Naive thymus-derived CD4-positive, alpha-beta T cell (primary cell): ENCODE data around the gene OR8D2. TPM values are rescaled to one million over a fixed set of nuclear protein-coding genes. Genes with fewer than 3 reads are reported as not detected.

Source experiments
- ATAC-seq: fragments of 150-1000 bp; cut with Tn5 transposase; 2 replicates; pipeline ENCODE4 v1.10.0; 2021; ENCODE audit warnings: mild to moderate bottlenecking, moderate library complexity
- CTCF ChIA-PET: fragments of 350-600 bp; sonication (Branson Sonifier 250); formaldehyde crosslinking; loops from one replicate; lab custom pipeline; 2021; ENCODE audit warnings: antibody characterized with exemption; lab: Charles Lee
- POLR2A ChIA-PET: fragments of 350-600 bp; sonication (Branson Sonifier 250); formaldehyde crosslinking; loops from one replicate; lab custom pipeline; 2021; ENCODE audit warnings: antibody characterized with exemption, inconsistent platforms; lab: Charles Lee
- DNase-seq, 9 donors: peaks; one replicate each; pipeline versions ENCODE4 v3.0.0 to v3.0.0-alpha.2; 2020 to 2022; ENCODE audit warnings: mixed read lengths in 1 of 9
- H3K27ac ChIP-seq: one replicate; pipeline ENCODE4 v1.7.0; 2013; ENCODE audit warnings: mild to moderate bottlenecking, low read depth, low read length, moderate library complexity
- H3K27me3 ChIP-seq, 2 donors: one replicate each; pipeline ENCODE4 v1.7.0; 2013; ENCODE audit warnings: low read length in 2 of 2, mild to moderate bottlenecking in 2 of 2, moderate library complexity in 2 of 2; ENCODE audit not compliant: control insufficient read depth in 2 of 2, insufficient read depth in 2 of 2
- H3K36me3 ChIP-seq, 3 experiments: 1 replicate in 2 of 3; 2 replicates in 1 of 3; pipeline ENCODE4 v1.7.0; 2013; ENCODE audit warnings: low read length in 3 of 3, mild to moderate bottlenecking in 3 of 3, moderate library complexity in 1 of 3; ENCODE audit not compliant: insufficient read depth in 3 of 3, control insufficient read depth in 2 of 3
- H3K4me1 ChIP-seq, 2 donors: one replicate each; pipeline ENCODE4 v1.7.0; 2013; ENCODE audit warnings: low read length in 2 of 2, mild to moderate bottlenecking in 2 of 2, moderate library complexity in 1 of 2; ENCODE audit not compliant: control insufficient read depth in 2 of 2, insufficient read depth in 2 of 2
- H3K4me3 ChIP-seq: 2 replicates; pipeline ENCODE4 v1.7.0; 2013; ENCODE audit warnings: mild to moderate bottlenecking, low read length
- H3K9me3 ChIP-seq, 3 experiments: 1 replicate in 2 of 3; 2 replicates in 1 of 3; pipeline ENCODE4 v1.7.0; 2013; ENCODE audit warnings: low read length in 3 of 3; ENCODE audit not compliant: control insufficient read depth in 2 of 3
- H3K27ac Mint-ChIP-seq, 9 donors: one replicate each; pipeline ENCODE4 v1.8.0; 2020 to 2022; ENCODE audit warnings: mixed read lengths in 9 of 9, mild to moderate bottlenecking in 8 of 9, moderate library complexity in 5 of 9, inconsistent platforms in 2 of 9
- H3K27me3 Mint-ChIP-seq, 5 donors: one replicate each; pipeline ENCODE4 v1.8.0; 2021 to 2022; ENCODE audit warnings: mixed read lengths in 5 of 5, mild to moderate bottlenecking in 1 of 5
- H3K36me3 Mint-ChIP-seq, 5 donors: one replicate each; pipeline ENCODE4 v1.8.0; 2020 to 2022; ENCODE audit warnings: mixed read lengths in 5 of 5, mild to moderate bottlenecking in 3 of 5, inconsistent platforms in 1 of 5
- H3K4me1 Mint-ChIP-seq, 7 donors: one replicate each; pipeline ENCODE4 v1.8.0; 2020 to 2022; ENCODE audit warnings: mixed read lengths in 7 of 7, mild to moderate bottlenecking in 3 of 7, inconsistent platforms in 1 of 7
- H3K4me3 Mint-ChIP-seq, 10 donors: one replicate each; pipeline ENCODE4 v1.8.0; 2020 to 2022; ENCODE audit warnings: mild to moderate bottlenecking in 10 of 10, mixed read lengths in 10 of 10, moderate library complexity in 6 of 10, inconsistent platforms in 2 of 10
- H3K9me3 Mint-ChIP-seq, 11 donors: one replicate each; pipeline ENCODE4 v1.8.0; 2020 to 2022; ENCODE audit warnings: mixed read lengths in 11 of 11, mild to moderate bottlenecking in 4 of 11, inconsistent platforms in 1 of 11, moderate library complexity in 1 of 11
- intact Hi-C, 2 donors: fragments of 100-400 bp; cut with micrococcal nuclease; formaldehyde crosslinking; loops; one replicate each; pipeline ENCODE4 v1.15.1; 2023
- polyA plus RNA-seq, 2 donors: library from polyadenylated mRNA; unstranded; fragments of 300-500 nt; fragmentation: Illumina TruSeq; gene quantifications; one replicate each; pipeline ENCODE4 v1.2.3, GENCODE V29; 2021
- total RNA-seq, 6 experiments: library from RNA in 5 of 6; stranded (reverse) in 5 of 6; gene quantifications; 1 replicate in 5 of 6; 2 replicates in 1 of 6; pipeline ENCODE4 v1.2.3 and lab custom pipeline; 2021 to 2026

The OR8D2 gene
- total and polyA plus RNA-seq, 7 experiments from 2014 or later = not detected

- Mint-ChIP-seq H3K4me3 (no peak overlapping the region), H3K9me3 (peaks cover 0 to 14% (median 0%) of the 10 kb centered on the region in 11 donors), H3K27ac (no peak overlapping the region), H3K36me3 (no peaks in the 10 kb centered on the region), H3K4me1 (no peaks in the 10 kb centered on the region), H3K27me3 (peaks cover 0 to 20% (median 6%) of the 10 kb centered on the region in 5 donors)
- DNase-seq (no peak), ATAC-seq (no peak)
- Histone ChIP-seq H3K36me3 (no peaks in the 10 kb centered on the region), H3K4me1 (no peaks in the 10 kb centered on the region), H3K27me3 (no peaks in the 10 kb centered on the region), H3K4me3 (no peak overlapping the region), H3K9me3 (no peaks in the 10 kb centered on the region), H3K27ac (no peak overlapping the region)
- ChIA-PET CTCF (no interaction called here), POLR2A (no interaction called here)
- intact Hi-C loops = no loop called here
Measured at GRCh38 chr11:124296016-124296415, 24.0 kb downstream of the OR8D2 start.

- intact Hi-C loops = no loop called here
- POLR2A ChIA-PET = no interaction called here
- H3K4me3 ChIP-seq = no peak overlapping the region
- no peak for DNase-seq
- Mint-ChIP-seq H3K4me1 (no peaks in the 10 kb centered on the region), H3K4me3 (no peak overlapping the region), H3K27ac (no peak overlapping the region), H3K36me3 (no peaks in the 10 kb centered on the region), H3K27me3 (peaks cover 0 to 31% (median 6%) of the 10 kb centered on the region in 5 donors), H3K9me3 (peaks cover 0 to 13% (median under 1%) of the 10 kb centered on the region in 11 donors)
- H3K27me3 ChIP-seq = no peaks in the 10 kb centered on the region
- H3K27ac ChIP-seq = no peak overlapping the region
- ATAC-seq = no peak
- no peaks in the 10 kb centered on the region for H3K4me1 ChIP-seq
- CTCF ChIA-PET = no interaction called here
- no peaks in the 10 kb centered on the region for H3K9me3 ChIP-seq
- no peaks in the 10 kb centered on the region for H3K36me3 ChIP-seq
Measured at GRCh38 chr11:124294687-124295086, 25.3 kb downstream of the OR8D2 start.

- H3K27me3 ChIP-seq = no peaks in the 10 kb centered on the region
- no peak for DNase-seq
- Mint-ChIP-seq H3K27me3 (peaks cover 0 to 14% (median 4%) of the 10 kb centered on the region in 5 donors), H3K9me3 (peaks cover 4 to 30% (median 13%) of the 10 kb centered on the region in 11 donors), H3K36me3 (peaks cover 0 to 7% (median 0%) of the 10 kb centered on the region in 5 donors), H3K4me3 (no peak overlapping the region), H3K27ac (no peak overlapping the region), H3K4me1 (no peaks in the 10 kb centered on the region)
- no peaks in the 10 kb centered on the region for H3K36me3 ChIP-seq
- ChIA-PET CTCF (interaction anchor here (0.6 kb wide), 1 partner anchor 984 kb away, joined by 3 read pairs; no protein-coding TSS in a partner anchor), POLR2A (no interaction called here)
- H3K27ac ChIP-seq = no peak overlapping the region
- no peak for ATAC-seq
- H3K4me1 ChIP-seq = no peaks in the 10 kb centered on the region
- H3K9me3 ChIP-seq = no peaks in the 10 kb centered on the region
- intact Hi-C loops = no loop called here
- no peak overlapping the region for H3K4me3 ChIP-seq
Measured at GRCh38 chr11:124285610-124286344, 34.2 kb downstream of the OR8D2 start.

DNA sequence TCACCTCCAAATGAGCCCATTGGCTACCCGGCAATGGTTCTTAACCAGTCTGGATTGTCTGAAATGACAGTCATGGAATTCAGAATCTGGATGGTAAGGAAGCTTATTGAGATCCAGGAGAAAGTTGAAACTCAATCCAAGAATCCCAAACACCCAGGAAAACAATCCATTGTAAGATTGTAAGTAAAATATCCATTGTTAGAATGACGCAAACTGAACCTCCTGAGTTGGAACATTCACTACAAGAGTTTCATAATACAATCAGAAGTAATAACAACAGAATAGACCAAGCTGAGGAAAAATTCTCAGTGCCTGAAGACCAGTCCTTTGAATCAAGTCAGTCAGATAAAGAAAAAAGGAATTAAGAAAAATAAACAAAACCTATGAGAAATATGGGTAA is 41.7 kb downstream of the OR8D2 start:
- no peaks in the 10 kb centered on the region for H3K4me1 ChIP-seq
- H3K27ac ChIP-seq = no peak overlapping the region
- H3K27me3 Mint-ChIP-seq = peaks cover 0 to 33% (median 5%) of the 10 kb centered on the region in 5 donors
- H3K9me3 Mint-ChIP-seq = peaks cover 0 to 30% (median 16%) of the 10 kb centered on the region in 11 donors
- no peak overlapping the region for H3K4me3 ChIP-seq
- H3K36me3 Mint-ChIP-seq = peaks cover 0 to 4% (median 0%) of the 10 kb centered on the region in 5 donors
- H3K27ac Mint-ChIP-seq = no peak overlapping the region
- H3K4me1 Mint-ChIP-seq = no peaks in the 10 kb centered on the region
- no peak for ATAC-seq
- intact Hi-C loops = no loop called here
- CTCF ChIA-PET = no interaction called here
- POLR2A ChIA-PET = no interaction called here
- no peaks in the 10 kb centered on the region for H3K27me3 ChIP-seq
- H3K9me3 ChIP-seq = no peaks in the 10 kb centered on the region
- no peaks in the 10 kb centered on the region for H3K36me3 ChIP-seq
- no peak for DNase-seq
- no peak overlapping the region for H3K4me3 Mint-ChIP-seq

GRCh38 chr11:124277804-124278203 is 42.2 kb downstream of the OR8D2 start:
- H3K27me3 Mint-ChIP-seq = peaks cover 0 to 33% (median 5%) of the 10 kb centered on the region in 5 donors
- CTCF ChIA-PET = no interaction called here

GRCh38 chr11:124277207-124277606 is 42.8 kb downstream of the OR8D2 start:
- CTCF ChIA-PET = no interaction called here
- Histone ChIP-seq H3K27me3 (no peaks in the 10 kb centered on the region), H3K36me3 (no peaks in the 10 kb centered on the region), H3K4me3 (no peak overlapping the region), H3K9me3 (no peaks in the 10 kb centered on the region), H3K4me1 (no peaks in the 10 kb centered on the region), H3K27ac (no peak overlapping the region)
- intact Hi-C loops = no loop called here
- peaks cover 0 to 4% (median 0%) of the 10 kb centered on the region in 5 donors for H3K36me3 Mint-ChIP-seq
- no peak overlapping the region for H3K27ac Mint-ChIP-seq
- ATAC-seq (no peak), DNase-seq (no peak)
- no peaks in the 10 kb centered on the region for H3K4me1 Mint-ChIP-seq
- peaks cover 0 to 25% (median 11%) of the 10 kb centered on the region in 11 donors for H3K9me3 Mint-ChIP-seq
- H3K27me3 Mint-ChIP-seq = peaks cover 0 to 33% (median 5%) of the 10 kb centered on the region in 5 donors
- no peak overlapping the region for H3K4me3 Mint-ChIP-seq
- POLR2A ChIA-PET = no interaction called here

More at GRCh38 chr11:124277804-124278203, 42.2 kb downstream of the OR8D2 start:
- no peak overlapping the region for H3K27ac ChIP-seq
- no peak overlapping the region for H3K4me3 Mint-ChIP-seq
- H3K36me3 Mint-ChIP-seq = peaks cover 0 to 4% (median 0%) of the 10 kb centered on the region in 5 donors
- no peaks in the 10 kb centered on the region for H3K27me3 ChIP-seq
- POLR2A ChIA-PET = no interaction called here
- no peak overlapping the region for H3K27ac Mint-ChIP-seq
- H3K36me3 ChIP-seq = no peaks in the 10 kb centered on the region
- H3K9me3 Mint-ChIP-seq = peaks cover 0 to 30% (median 15%) of the 10 kb centered on the region in 11 donors
- intact Hi-C loops = no loop called here
- no peak overlapping the region for H3K4me3 ChIP-seq
- DNase-seq (no peak), ATAC-seq (no peak)
- no peaks in the 10 kb centered on the region for H3K9me3 ChIP-seq
- no peaks in the 10 kb centered on the region for H3K4me1 Mint-ChIP-seq
- H3K4me1 ChIP-seq = no peaks in the 10 kb centered on the region

GRCh38 chr11:124276081-124276480 is 43.9 kb downstream of the OR8D2 start:
- Histone ChIP-seq H3K27ac (no peak overlapping the region), H3K9me3 (no peaks in the 10 kb centered on the region), H3K4me1 (no peaks in the 10 kb centered on the region), H3K4me3 (no peak overlapping the region), H3K36me3 (no peaks in the 10 kb centered on the region), H3K27me3 (no peaks in the 10 kb centered on the region)
- H3K9me3 Mint-ChIP-seq = peaks cover 0 to 13% (median 5%) of the 10 kb centered on the region in 11 donors
- H3K36me3 Mint-ChIP-seq = no peaks in the 10 kb centered on the region
- H3K27me3 Mint-ChIP-seq = peaks cover 0 to 29% (median 6%) of the 10 kb centered on the region in 5 donors
- peak; percentile 75 for ATAC-seq
- H3K27ac Mint-ChIP-seq = no peak overlapping the region
- DNase-seq = no peak
- no peaks in the 10 kb centered on the region for H3K4me1 Mint-ChIP-seq
- CTCF ChIA-PET = no interaction called here
- intact Hi-C loops = no loop called here
- POLR2A ChIA-PET = no interaction called here
- no peak overlapping the region for H3K4me3 Mint-ChIP-seq
